ENCODE measurements around the gene RAB1A. TPM values are rescaled to one million over a fixed set of nuclear protein-coding genes. Genes with fewer than 3 reads are reported as not detected.

RAB1A gene
- total RNA-seq, 6 experiments from 2014 or later = 204 to 230 (median 222) TPM

DNA sequence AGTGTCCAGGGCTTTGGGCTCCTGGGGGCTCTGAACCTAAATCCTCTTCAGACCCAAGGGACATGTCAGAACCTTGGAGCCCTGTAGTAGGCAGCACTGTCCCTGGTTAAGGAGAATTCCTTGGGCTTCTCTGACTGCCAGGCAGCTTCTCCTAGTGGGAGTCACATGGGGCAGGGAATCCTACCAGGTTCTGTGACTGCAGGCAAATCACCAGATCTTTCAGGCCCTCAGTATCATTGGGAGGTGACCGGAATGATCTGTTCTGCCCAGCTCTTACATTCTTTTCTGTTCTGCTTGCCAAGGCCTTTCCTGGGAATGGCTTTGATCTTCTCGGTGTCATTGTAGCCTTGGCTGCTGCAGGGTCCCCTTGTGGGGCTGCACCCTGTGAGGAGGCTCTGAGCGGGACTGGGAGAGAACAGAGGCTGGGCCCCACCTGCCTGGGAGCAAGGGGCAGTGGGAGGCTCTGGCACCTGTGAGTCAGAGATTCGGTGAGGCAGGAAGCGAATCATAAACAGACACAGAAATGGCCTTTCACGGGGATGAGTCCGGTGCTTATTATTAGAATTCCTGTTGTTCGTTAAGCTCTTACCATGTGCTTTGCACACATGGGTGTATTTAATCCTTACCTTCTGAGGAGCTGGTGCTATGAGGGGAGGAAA, 59.6 kb downstream of the RAB1A start:
- peak overlapping the region; percentile 29; the same call in 1 of the 2 replicates for H3K4me3 Mint-ChIP-seq
- DNase-seq = peak; percentile 66
- H3K27ac Mint-ChIP-seq = peak overlapping the region; percentile 84
- no peaks in the 10 kb centered on the region for H3K9me3 Mint-ChIP-seq
- TF ChIP-seq, protein P1, sequence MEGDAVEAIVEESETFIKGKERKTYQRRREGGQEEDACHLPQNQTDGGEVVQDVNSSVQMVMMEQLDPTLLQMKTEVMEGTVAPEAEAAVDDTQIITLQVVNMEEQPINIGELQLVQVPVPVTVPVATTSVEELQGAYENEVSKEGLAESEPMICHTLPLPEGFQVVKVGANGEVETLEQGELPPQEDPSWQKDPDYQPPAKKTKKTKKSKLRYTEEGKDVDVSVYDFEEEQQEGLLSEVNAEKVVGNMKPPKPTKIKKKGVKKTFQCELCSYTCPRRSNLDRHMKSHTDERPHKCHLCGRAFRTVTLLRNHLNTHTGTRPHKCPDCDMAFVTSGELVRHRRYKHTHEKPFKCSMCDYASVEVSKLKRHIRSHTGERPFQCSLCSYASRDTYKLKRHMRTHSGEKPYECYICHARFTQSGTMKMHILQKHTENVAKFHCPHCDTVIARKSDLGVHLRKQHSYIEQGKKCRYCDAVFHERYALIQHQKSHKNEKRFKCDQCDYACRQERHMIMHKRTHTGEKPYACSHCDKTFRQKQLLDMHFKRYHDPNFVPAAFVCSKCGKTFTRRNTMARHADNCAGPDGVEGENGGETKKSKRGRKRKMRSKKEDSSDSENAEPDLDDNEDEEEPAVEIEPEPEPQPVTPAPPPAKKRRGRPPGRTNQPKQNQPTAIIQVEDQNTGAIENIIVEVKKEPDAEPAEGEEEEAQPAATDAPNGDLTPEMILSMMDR (IDR thresholded peaks at IDR 0.05) = peak; percentile 56
- H3K36me3 Mint-ChIP-seq (ENCODE audit: low read depth) = peaks cover 15% of the 10 kb centered on the region
- H3K27me3 Mint-ChIP-seq (ENCODE audit: insufficient read depth) = peaks cover 2% of the 10 kb centered on the region
- peaks cover 48% of the 10 kb centered on the region for H3K4me1 Mint-ChIP-seq (ENCODE audit: low read depth)

DNA sequence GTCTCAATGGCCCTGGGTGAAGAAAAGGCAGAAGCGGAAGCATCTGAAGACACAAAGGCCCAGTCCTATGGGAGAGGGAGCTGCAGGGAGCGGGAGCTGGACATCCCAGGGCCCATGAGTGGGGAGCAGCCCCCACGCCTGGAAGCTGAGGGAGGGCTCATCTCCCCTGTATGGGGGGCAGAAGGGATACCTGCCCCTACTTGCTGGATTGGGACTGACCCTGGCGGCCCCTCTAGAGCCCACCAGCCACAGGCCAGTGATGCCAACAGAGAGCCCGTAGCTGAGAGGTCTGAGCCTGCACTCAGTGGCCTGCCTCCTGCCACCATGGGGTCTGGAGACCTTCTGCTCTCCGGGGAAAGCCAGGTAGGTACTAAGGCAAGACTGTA, 60.5 kb downstream of the RAB1A start:
- Mint-ChIP-seq H3K4me3 (no peak overlapping the region), H3K36me3 (ENCODE audit: low read depth) (peaks cover 15% of the 10 kb centered on the region), H3K27me3 (ENCODE audit: insufficient read depth) (peaks cover 2% of the 10 kb centered on the region), H3K27ac (peak overlapping the region; percentile 84; the same call in 1 of the 2 replicates), H3K4me1 (ENCODE audit: low read depth) (peaks cover 57% of the 10 kb centered on the region), H3K9me3 (no peaks in the 10 kb centered on the region)
- DNase-seq = no peak
- TF ChIP-seq, protein P1 (IDR thresholded peaks at IDR 0.05) = no peak

DNA sequence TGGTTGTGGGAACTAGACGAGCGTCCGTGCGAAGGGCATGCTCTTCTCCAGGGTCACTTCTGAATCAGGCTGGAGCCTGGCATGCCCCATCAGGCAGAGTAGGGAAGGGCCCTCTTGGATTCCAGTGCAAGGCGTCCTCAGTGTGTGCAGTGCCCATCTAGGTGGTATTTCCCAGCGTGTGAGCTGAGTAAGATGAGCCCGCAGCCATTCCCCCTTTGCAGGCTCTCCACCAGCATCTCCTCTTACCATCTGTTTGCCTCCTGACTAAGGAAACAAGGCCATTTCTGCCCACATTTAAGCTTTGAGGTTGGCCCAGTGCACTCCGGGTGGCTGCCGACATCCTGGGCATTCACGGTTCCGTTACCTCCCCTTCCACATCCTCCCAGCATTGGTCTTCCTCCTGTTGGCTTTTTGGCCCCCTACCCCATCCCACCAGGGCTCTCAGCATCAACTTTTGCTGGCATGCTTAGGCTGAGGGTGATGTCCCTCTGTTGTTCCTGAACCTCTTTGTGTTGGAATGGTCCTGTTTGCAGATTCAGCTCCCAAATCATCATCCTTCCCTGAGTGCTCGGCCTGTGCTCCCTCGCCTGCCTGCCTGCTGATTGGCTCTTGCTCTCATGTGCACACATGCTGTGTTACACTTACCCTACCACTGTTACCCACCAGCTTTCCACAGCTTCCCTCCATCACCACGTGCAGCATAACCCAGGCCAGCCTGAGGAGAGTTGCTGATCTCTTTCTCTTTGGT, 61.9 kb downstream of the RAB1A start:
- H3K4me3 Mint-ChIP-seq = no peak overlapping the region
- H3K27me3 Mint-ChIP-seq (ENCODE audit: insufficient read depth) = peaks cover 2% of the 10 kb centered on the region
- TF ChIP-seq, protein P1 (IDR thresholded peaks at IDR 0.05) = no peak
- H3K9me3 Mint-ChIP-seq = no peaks in the 10 kb centered on the region
- peaks cover 8% of the 10 kb centered on the region; the same call in 1 of the 2 replicates for H3K36me3 Mint-ChIP-seq (ENCODE audit: low read depth)
- no peak for DNase-seq
- H3K4me1 Mint-ChIP-seq (ENCODE audit: low read depth) = peaks cover 71% of the 10 kb centered on the region
- peak overlapping the region; percentile 25 for H3K27ac Mint-ChIP-seq

DNA sequence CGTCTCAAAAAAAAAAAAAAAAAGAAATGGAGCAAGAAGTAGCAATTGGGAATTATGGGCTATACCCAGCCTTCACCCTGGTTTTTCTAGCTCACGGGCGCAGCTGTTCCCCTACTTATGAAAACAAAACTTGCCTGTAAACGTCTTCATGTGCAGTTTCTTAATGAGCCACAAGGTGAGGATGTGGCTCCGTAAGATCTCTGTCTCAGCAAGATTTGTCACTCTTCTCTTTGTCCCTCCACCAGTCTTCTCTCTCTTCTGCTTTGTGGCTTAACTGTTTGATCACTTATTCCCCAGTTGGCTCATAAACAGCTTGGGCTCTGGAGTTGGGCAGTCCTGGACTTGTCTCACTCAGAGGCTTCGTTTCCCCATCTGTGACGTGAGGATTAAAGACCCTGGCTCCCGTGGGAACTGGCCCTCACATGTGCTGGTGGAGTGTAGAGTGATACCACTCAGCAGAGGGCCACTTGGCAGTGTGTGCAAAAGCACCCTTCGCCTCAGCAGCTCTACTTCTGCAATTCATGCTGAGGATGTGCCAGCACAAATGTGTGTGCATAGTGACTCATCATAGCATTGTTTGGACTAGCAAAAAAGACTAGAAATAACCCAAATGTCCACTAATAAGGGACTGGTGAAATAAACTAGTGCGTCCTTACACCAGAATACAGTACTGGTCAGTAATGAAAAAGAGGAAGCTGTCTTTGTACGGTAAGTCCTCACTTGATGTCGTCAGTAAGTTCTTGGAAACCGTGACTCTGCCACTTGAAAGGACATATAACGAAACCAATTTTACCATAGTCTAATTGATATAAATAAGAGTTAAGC, 65.0 kb downstream of the RAB1A start:
- Mint-ChIP-seq H3K9me3 (no peaks in the 10 kb centered on the region), H3K4me1 (ENCODE audit: low read depth) (peaks cover 50% of the 10 kb centered on the region), H3K27me3 (ENCODE audit: insufficient read depth) (no peaks in the 10 kb centered on the region; the same call in none of the 2 replicates), H3K36me3 (ENCODE audit: low read depth) (0 out of 2 replicates have a peak, but pooled peaks cover 4% of the 10 kb centered on the region), H3K27ac (peak overlapping the region; percentile 99), H3K4me3 (peak overlapping the region; percentile 85)
- TF ChIP-seq, protein P1 (IDR thresholded peaks at IDR 0.05) = peak; percentile 86
- peak; percentile 91 for DNase-seq
